ENCODE data around the gene SF3B2. TPM values are rescaled to one million over a fixed set of nuclear protein-coding genes. Genes with fewer than 3 reads are reported as not detected.

Gene SF3B2
- total and polyA plus RNA-seq, 9 of the 15 experiments (the other 6 are each of a cell fraction or from before 2014, with no cell fraction given), result 58.3 to 248 (median 157) TPM

DNA sequence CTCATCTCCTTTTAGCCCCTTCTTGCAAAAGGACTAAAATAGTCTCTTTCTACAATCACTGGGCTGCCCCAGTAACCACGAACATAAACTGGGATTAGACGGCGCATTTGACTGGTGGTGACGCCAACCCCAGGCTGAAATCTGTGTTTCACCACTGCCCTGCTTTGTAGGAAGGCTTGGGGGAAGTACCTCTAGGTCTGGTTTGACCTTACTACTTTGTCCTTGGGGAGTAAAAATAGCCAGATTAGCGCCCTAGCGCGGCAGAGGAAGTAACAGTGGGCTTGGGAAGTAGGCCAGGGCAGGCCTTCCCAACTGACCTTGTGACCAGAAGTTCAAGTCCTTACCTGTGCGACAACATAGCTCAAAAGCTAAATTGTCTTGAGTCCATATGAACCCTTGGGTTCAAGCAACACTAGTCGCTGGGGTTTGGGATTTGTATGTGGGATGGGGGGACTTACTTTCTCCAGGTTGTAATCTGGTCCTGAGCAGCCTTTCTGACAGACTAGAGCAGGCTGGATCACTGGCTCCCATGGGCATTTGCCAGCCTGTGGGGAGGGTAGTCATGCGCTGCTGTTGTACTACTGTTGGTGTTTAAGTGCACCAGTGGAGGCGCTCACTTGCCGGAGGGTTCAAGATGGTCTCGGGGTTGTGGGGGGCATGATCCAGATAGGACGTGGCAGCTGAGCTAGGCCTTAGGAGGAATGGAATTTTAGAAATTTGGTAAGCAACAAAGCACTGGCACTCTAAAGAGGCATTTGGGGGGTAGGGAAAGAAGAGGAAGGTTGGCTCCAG lies 17.0 kb downstream of the SF3B2 start (continued):
- TF ChIP-seq ZNF407 (IDR thresholded peaks at IDR 0.05; ENCODE audit: low read depth) (no peak), EGR1 (conservative IDR thresholded peaks at IDR 0.05) (no peak), BMI1 (IDR thresholded peaks at IDR 0.05; ENCODE audit: low read length) (no peak), ZBTB43 (CRISPR knock-in tag; IDR thresholded peaks at IDR 0.05) (no peak), TCF7L2 (IDR thresholded peaks at IDR 0.05; ENCODE audit: low read depth, low read length) (no peak), SIX5 (IDR thresholded peaks at IDR 0.05; ENCODE audit: borderline replicate concordance in 1 of 2, insufficient read depth in 1 of 2, low read depth in 1 of 2, low read length in 2 of 2) (no peak), SMARCA4 (IDR thresholded peaks at IDR 0.05) (no peak), RBM15 (IDR thresholded peaks at IDR 0.05; ENCODE audit: insufficient read depth, low read length) (no peak), MLLT1 (IDR thresholded peaks at IDR 0.05) (no peak), ZNF282 (CRISPR knock-in tag; IDR thresholded peaks at IDR 0.05) (no peak), HNRNPK (IDR thresholded peaks at IDR 0.05; ENCODE audit: low read depth, low read length, poor library complexity, severe bottlenecking) (no peak), ARHGAP35 (IDR thresholded peaks at IDR 0.05; ENCODE audit: partially characterized antibody) (no peak), ELF2 (CRISPR knock-in tag; IDR thresholded peaks at IDR 0.05) (0 out of 2 replicates have a peak, but pooled peaks have one; percentile 10), ZNF24 (IDR thresholded peaks at IDR 0.05) (no peak)
- TF ChIP-seq, protein P1, sequence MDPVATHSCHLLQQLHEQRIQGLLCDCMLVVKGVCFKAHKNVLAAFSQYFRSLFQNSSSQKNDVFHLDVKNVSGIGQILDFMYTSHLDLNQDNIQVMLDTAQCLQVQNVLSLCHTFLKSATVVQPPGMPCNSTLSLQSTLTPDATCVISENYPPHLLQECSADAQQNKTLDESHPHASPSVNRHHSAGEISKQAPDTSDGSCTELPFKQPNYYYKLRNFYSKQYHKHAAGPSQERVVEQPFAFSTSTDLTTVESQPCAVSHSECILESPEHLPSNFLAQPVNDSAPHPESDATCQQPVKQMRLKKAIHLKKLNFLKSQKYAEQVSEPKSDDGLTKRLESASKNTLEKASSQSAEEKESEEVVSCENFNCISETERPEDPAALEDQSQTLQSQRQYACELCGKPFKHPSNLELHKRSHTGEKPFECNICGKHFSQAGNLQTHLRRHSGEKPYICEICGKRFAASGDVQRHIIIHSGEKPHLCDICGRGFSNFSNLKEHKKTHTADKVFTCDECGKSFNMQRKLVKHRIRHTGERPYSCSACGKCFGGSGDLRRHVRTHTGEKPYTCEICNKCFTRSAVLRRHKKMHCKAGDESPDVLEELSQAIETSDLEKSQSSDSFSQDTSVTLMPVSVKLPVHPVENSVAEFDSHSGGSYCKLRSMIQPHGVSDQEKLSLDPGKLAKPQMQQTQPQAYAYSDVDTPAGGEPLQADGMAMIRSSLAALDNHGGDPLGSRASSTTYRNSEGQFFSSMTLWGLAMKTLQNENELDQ (CRISPR knock-in tag; IDR thresholded peaks at IDR 0.05; ENCODE audit: borderline replicate concordance), result no peak

Measured in K562 (cell line).